HG03139 (cell line): ENCODE results near the gene BMX.

Source experiments
- ATAC-seq: cut with Tn5 transposase; IDR thresholded peaks from one replicate; pipeline ENCODE4 v1.9.1; 2021; ENCODE audit not compliant: unreplicated experiment

The BMX gene

DNA sequence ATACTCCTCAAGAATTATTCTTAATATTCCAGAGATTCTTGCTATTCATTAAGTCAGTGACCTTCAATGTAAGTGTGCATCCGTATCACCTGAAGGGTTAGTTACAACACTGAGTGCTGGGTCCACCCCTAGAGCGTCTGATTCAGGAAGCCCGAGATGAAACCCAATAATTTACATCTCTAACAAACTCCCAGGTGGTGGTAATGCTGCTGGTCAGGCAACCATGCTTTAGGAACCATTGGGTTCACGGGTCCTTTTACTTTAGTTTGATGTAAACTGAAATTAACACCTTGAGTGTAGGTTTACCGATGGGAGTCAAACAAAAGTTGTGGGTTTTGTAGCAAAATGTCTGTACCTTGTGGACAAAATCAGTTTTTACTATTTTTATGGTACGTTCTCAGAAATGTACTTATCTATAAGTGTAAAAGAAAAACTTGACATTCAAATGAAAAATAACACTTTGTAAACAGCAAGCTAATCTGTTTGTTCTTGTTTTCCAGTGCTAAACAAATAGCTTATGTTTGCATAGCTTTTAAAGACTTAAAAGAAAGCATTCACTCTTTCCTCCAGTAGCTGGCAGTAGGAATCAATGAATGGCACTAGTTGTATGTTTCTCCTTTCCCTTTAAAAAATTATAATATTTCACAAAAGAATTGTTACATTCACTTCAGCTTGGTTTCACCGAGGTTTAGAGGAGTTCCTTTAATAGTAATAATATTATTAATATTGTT is 67.4 kb downstream of the BMX start:
- no peak for ATAC-seq

- no peak for ATAC-seq
Observed at GRCh38 chrX:15570145-15570544, 69.5 kb downstream of the BMX start.

DNA sequence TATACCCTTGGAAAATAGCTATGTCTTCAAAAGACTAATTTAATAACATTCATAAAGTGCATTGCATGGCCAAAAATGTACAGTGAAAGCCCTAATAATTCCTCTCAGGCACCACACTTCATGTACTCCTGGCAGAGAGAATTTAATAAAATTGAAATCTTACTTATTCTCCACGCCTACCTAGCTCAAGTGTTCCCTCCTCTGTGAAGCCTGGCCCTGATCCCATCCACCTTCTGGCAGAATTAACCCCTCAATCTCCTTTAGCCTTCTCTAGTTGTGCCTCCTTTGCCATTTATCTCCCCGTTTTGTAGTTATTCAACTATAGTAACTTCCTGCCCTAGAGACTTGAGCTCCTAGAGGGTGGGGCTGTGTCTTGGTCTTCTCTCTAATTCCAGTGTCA is 73.4 kb downstream of the BMX start:
- ATAC-seq: no peak

- no peak for ATAC-seq
Observed at GRCh38 chrX:15576019-15576418, 75.4 kb downstream of the BMX start.

DNA sequence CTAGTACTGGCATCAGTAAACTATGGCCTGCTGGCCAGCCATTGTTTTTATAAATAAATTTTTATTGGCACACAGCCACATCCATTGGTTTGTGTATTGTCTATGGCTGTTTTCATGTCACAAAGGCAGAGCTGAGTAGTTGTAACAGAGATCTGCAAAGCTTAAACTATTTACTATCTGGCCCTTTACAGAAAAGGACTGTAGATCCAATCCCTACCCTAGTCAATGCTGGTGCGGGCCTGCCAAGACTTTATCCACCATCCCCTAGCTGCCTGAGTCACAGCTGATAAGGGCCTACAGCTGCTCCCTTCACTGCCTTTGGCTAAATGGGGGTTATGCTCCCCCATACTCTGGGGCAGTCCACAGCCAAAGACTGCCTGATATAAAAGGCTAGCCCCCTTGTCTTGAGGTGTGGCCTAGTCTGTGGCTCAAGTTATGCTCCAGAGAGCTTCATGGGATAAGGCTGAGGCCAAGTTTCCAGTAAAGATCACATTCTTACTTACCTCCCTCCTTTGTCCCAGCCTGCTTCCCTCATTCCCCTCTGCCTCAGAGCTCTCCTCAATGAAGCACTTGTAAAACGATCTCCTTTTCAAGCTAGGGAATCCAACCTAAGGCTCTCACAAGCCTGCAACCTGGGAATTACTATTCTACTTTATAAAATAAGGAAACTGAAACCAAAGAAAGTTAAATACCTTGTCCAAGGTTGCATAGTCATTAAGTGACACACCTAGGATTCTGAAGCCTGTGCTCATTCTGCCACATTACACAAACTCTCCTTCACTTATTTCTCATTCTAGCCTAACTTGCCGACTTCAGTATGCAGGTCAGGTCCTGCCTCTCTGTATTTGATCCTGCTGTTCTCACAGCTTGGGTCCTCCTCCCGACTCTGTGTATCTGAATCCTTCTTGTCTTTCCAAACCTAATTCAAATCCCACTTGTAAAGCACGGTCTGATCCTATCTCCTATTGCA is 79.5 kb downstream of the BMX start:
- ATAC-seq: no peak

- no peak for ATAC-seq
Observed at GRCh38 chrX:15594371-15594770, 93.8 kb downstream of the BMX start.

- no peak for ATAC-seq
Observed at GRCh38 chrX:15598026-15598425, 97.4 kb downstream of the BMX start.

GRCh38 chrX:15599461-15599860 is 98.9 kb downstream of the BMX start:
- ATAC-seq: no peak

- ATAC-seq: no peak
Observed at GRCh38 chrX:15600049-15600448, 99.4 kb downstream of the BMX start.

- no peak for ATAC-seq
Observed at GRCh38 chrX:15600745-15601144, 100.1 kb downstream of the BMX start, which contains the start of gene ACE2. Gene ACE2 (minus strand): TSS chrX:15600960. CDS start chrX:15600911, 49 bp downstream.

DNA sequence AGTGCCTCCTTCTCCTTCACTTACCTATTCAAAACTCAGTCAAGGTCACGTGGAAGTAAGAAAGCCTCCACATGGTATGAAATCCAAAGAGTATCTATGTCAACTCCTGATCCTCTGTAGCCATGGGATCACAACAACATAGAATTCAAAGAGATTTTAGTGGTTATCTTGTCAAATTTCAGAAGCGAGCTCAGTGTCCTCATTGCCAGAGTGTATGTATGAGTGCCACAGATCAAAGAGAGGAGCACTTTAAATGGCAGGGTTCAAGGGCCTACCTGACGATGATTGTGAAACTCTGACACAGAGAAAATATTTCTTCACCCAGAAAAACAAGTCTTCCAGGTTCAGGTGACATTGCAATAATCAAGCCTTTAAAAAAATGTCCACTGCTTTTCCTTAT is 101.3 kb downstream of the BMX start:
- no peak for ATAC-seq

DNA sequence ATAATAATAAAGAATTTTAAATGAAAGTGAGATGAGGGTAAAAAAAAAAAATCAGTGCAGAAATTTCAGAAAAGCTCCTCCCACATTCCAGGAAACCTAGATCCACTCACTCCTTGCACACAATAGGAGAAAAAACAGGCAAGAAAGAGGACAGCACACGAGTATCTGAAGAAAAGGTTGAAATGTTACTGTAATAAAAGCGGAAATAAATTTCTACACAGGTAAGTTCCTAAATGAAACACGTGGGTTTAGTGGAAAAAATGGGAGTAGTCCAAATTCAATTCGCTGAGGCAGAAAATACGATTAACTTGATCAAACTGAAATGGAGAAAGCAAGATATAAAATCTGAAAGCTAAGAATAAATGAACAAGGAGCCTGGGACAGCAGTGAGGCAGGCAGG is 102.2 kb downstream of the BMX start:
- no peak for ATAC-seq

GRCh38 chrX:15605226-15605625 is 104.6 kb downstream of the BMX start:
- no peak for ATAC-seq
